HepG2 (cell line): ENCODE measurements around the gene TBRG4. TPM values are rescaled to one million over a fixed set of nuclear protein-coding genes. Genes with fewer than 3 reads are reported as not detected.
A peak's percentile ranks its signal among the peaks of the same experiment; 100 is the strongest.

Source experiments
- ATAC-seq: fragments of 200-7000 bp; cut with Tn5 transposase; 3 replicates; pipeline ENCODE4 v1.9.1; 2020; ENCODE audit warnings: mild to moderate bottlenecking, moderate library complexity
- BruUV-seq: library from RNA; stranded (reverse); fragments of 400-500 nt; replicated peaks from 2 replicates; lab custom pipeline; 2021; lab: Mats Ljungman, UMichigan
- CTCF ChIA-PET: fragments of 300-600 bp; formaldehyde crosslinking; extraction: SDS; loops from one replicate; lab custom pipeline; 2021; ENCODE audit warnings: low total read pairs, inconsistent platforms, low intra/inter-chr PET ratio; lab: Yijun Ruan, JAX
- POLR2A ChIA-PET: fragments of 350-600 bp; sonication (Branson Sonifier 250); formaldehyde crosslinking; loops from one replicate; lab custom pipeline; 2020; ENCODE audit warnings: antibody characterized with exemption, inconsistent platforms; lab: Yijun Ruan, JAX
- DNase-seq: peaks from one replicate; pipeline ENCODE4 v3.0.0-alpha.2; 2015; ENCODE audit warnings: low spot score
- FAIRE-seq: peaks from 3 replicates; lab custom pipeline; 2011; peaks lifted over from hg19 to GRCh38; lab: Jason Lieb, UNC
- H2AFZ ChIP-seq: one replicate; pipeline ENCODE4 v1.6.1; 2011; ENCODE audit warnings: low read length, inconsistent platforms
- H3K27ac ChIP-seq: fragments of 300-600 bp; 3 replicates; pipeline ENCODE4 v1.8.0; 2011; ENCODE audit warnings: mixed run types, mild to moderate bottlenecking, mixed read lengths, low read length, inconsistent platforms; ENCODE audit not compliant: insufficient read depth; ENCODE audit errors: extremely low read length
- H3K27me3 ChIP-seq, 2 experiments: fragments of 200-600 bp in 1 of 2; 2 replicates in 1 of 2; 3 replicates in 1 of 2; pipeline versions ENCODE4 v1.6.0 to v1.8.0; 2011; ENCODE audit warnings: low read length in 2 of 2, mild to moderate bottlenecking in 2 of 2, moderate library complexity in 2 of 2, inconsistent platforms in 1 of 2; ENCODE audit not compliant: insufficient read depth in 2 of 2, control insufficient read depth in 1 of 2
- H3K36me3 ChIP-seq, 2 experiments: fragments of 200-600 bp in 1 of 2; replicated peaks in 1 of 2; 2 replicates in 1 of 2; 3 replicates in 1 of 2; pipeline versions ENCODE4 v1.5.1 to v1.8.0; 2011; ENCODE audit warnings: low read length in 2 of 2, inconsistent platforms in 1 of 2; ENCODE audit not compliant: insufficient read depth in 2 of 2, control insufficient read depth in 1 of 2
- H3K4me1 ChIP-seq: 2 replicates; pipeline ENCODE4 v1.5.1; 2012; ENCODE audit warnings: low read length, inconsistent platforms; ENCODE audit not compliant: insufficient read depth
- H3K4me2 ChIP-seq: 2 replicates; pipeline ENCODE4 v1.6.0; 2011; ENCODE audit warnings: low read depth, low read length, inconsistent platforms
- H3K4me3 ChIP-seq, 3 experiments: fragments of 200-600 bp in 1 of 3; sonication (generic), shearing (Covaris generic) in 1 of 3; replicated peaks in 1 of 3; 2 replicates each; pipeline ENCODE4 v1.5.1; 2011 to 2016; ENCODE audit warnings: low read length in 3 of 3, inconsistent platforms in 2 of 3, low read depth in 2 of 3, mild to moderate bottlenecking in 2 of 3, control low read depth in 1 of 3, mixed read lengths in 1 of 3; ENCODE audit not compliant: insufficient read depth in 1 of 3
- H3K79me2 ChIP-seq: one replicate; pipeline ENCODE4 v1.6.1; 2011; ENCODE audit warnings: low read length, inconsistent platforms; ENCODE audit not compliant: insufficient read depth
- H3K9ac ChIP-seq: 2 replicates; pipeline ENCODE4 v1.6.0; 2011; ENCODE audit warnings: mild to moderate bottlenecking, low read depth, low read length, inconsistent platforms; ENCODE audit not compliant: insufficient read depth
- H3K9me3 ChIP-seq: 2 replicates; pipeline ENCODE4 v1.5.1; 2012; ENCODE audit warnings: mild to moderate bottlenecking, low read length
- H4K20me1 ChIP-seq: 2 replicates; pipeline ENCODE4 v1.6.0; 2011; ENCODE audit warnings: inconsistent platforms, mild to moderate bottlenecking, low read length, moderate library complexity; ENCODE audit not compliant: insufficient read depth
- GFI1 ChIP-seq: sonication (generic); formaldehyde crosslinking; IDR thresholded peaks from 2 replicates; pipeline ENCODE4 v1.5.0; 2020; ENCODE audit warnings: missing genetic modification reagents, mild to moderate bottlenecking, borderline replicate concordance
- whole genome bisulfite sequencing: methylation state at CpG from one replicate; pipeline ENCODE4 v1.1.6; 2017; ENCODE audit warnings: low lambda C conversion rate; 5-methylcytosine and 5-hydroxymethylcytosine counted together
- in situ Hi-C: cut with HindIII; loops from 2 replicates; pipeline ENCODE4 v1.10.0; 2017; ENCODE audit warnings: low pct_unique_long_range_greater_than_20kb; ENCODE audit not compliant: extremely low pct_ligation_motif_present
- intact Hi-C: fragments of 100-400 bp; cut with micrococcal nuclease; formaldehyde crosslinking; loops from one replicate; pipeline ENCODE4 v1.10.0; 2022; ENCODE audit not compliant: unreplicated experiment
- polyA plus RNA-seq, 8 experiments: library from polyadenylated mRNA; depleted of rRNA in 3 of 8; stranded (reverse) in 7 of 8; unstranded in 1 of 8; fragments of >200 nt; fragmentation: Illumina TruSeq in 4 of 8; extraction: Trizol in 4 of 8; gene quantifications; 2 replicates each; pipeline versions ENCODE4 v1.2.1 to v1.2.3, GENCODE V29; 2011 to 2016; ENCODE audit warnings: low read depth in 4 of 8, missing spikeins in 1 of 8, mixed read lengths in 1 of 8; ENCODE audit not compliant: insufficient read depth in 1 of 8
- total RNA-seq, 5 experiments: library from RNA; depleted of rRNA; stranded (reverse); fragments of >200 nt; fragmentation: Illumina TruSeq; extraction: Trizol; gene quantifications; 2 replicates each; pipeline ENCODE4 v1.2.3, GENCODE V29; 2016; ENCODE audit warnings: low read depth in 1 of 5
- TF ChIP-seq, protein P1 (sequence below): sonication (generic); formaldehyde crosslinking; IDR thresholded peaks from 2 replicates; pipeline ENCODE4 v1.5.0; 2020; ENCODE audit warnings: mild to moderate bottlenecking, missing genetic modification reagents, moderate library complexity
- TF ChIP-seq, protein P2 (sequence below): fragments of 450-650 bp; IDR thresholded peaks from 2 replicates; pipeline ENCODE4 v1.6.1; 2016

TBRG4 gene
- total and polyA plus RNA-seq, 2 of the 13 experiments (the other 11 are each of a cell fraction or from before 2014, with no cell fraction given), result 87.8 to 107 TPM

DNA sequence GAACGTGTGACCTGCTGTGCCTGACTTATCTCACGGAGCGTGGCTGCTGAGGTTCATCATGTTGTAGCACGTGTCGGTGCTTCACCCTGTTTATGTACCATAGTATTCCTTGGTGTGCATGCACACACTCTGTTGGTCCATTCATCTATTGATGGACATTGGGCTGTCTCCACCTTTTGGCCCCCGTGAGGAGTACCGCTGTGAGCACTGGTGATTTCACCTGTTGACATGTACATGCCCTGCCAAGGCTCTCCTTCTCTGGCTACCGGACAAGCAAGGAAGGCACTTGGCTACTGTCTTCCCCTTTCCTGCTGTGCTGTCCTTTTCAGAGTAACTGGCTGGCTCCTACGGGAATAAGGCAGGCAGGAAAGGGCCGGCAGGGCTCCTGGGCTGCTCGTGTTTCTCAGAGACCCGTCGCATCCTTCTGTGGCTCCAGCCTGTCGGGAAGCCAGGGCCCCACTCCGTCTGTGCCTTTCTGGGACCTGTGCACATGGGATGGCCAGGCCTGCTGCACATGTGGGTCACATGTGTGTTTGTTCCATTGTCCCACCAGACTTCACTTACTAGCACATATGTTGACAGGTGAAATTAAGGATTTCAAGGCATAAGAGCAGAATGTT lies 17.8 kb upstream of the TBRG4 start:
- CTCF ChIA-PET, result no interaction called here
- peak; percentile 43; the same call in 2 of the 3 replicates for ATAC-seq
- H3K4me1 ChIP-seq, result 0 out of 2 replicates have a peak, but pooled peaks cover 5% of the 10 kb centered on the region
- BruUV-seq, result no TSS peak
- intact Hi-C loops, result no loop called here
- H3K36me3 ChIP-seq, result no peaks in the 10 kb centered on the region
- no peak overlapping the region for H2AFZ ChIP-seq
- no peak overlapping the region for H3K4me3 ChIP-seq
- WGBS, result 28% methylated on average over 13 of the region's 15 CpGs
- no peak overlapping the region for H3K4me2 ChIP-seq
- in situ Hi-C loops, result no loop called here
- no peak for TF ChIP-seq GFI1 (CRISPR knock-in tag)
- TF ChIP-seq, protein P1, sequence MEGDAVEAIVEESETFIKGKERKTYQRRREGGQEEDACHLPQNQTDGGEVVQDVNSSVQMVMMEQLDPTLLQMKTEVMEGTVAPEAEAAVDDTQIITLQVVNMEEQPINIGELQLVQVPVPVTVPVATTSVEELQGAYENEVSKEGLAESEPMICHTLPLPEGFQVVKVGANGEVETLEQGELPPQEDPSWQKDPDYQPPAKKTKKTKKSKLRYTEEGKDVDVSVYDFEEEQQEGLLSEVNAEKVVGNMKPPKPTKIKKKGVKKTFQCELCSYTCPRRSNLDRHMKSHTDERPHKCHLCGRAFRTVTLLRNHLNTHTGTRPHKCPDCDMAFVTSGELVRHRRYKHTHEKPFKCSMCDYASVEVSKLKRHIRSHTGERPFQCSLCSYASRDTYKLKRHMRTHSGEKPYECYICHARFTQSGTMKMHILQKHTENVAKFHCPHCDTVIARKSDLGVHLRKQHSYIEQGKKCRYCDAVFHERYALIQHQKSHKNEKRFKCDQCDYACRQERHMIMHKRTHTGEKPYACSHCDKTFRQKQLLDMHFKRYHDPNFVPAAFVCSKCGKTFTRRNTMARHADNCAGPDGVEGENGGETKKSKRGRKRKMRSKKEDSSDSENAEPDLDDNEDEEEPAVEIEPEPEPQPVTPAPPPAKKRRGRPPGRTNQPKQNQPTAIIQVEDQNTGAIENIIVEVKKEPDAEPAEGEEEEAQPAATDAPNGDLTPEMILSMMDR (CRISPR knock-in tag), result peak; percentile 35; the same call in 1 of the 2 replicates
- TF ChIP-seq, protein P2, sequence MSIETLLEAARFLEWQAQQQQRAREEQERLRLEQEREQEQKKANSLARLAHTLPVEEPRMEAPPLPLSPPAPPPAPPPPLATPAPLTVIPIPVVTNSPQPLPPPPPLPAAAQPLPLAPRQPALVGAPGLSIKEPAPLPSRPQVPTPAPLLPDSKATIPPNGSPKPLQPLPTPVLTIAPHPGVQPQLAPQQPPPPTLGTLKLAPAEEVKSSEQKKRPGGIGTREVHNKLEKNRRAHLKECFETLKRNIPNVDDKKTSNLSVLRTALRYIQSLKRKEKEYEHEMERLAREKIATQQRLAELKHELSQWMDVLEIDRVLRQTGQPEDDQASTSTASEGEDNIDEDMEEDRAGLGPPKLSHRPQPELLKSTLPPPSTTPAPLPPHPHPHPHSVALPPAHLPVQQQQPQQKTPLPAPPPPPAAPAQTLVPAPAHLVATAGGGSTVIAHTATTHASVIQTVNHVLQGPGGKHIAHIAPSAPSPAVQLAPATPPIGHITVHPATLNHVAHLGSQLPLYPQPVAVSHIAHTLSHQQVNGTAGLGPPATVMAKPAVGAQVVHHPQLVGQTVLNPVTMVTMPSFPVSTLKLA, result peak; percentile 31
- TF ChIP-seq, all 625 proteins: peak for 2
- Histone ChIP-seq H4K20me1 (no peaks in the 10 kb centered on the region), H3K79me2 (no peaks in the 10 kb centered on the region), H3K27me3 (peaks cover 7 to 51% of the 10 kb centered on the region in 2 experiments; a peak in 4 of 5 replicates), H3K27ac (no peak overlapping the region), H3K9ac (no peak overlapping the region), H3K9me3 (no peaks in the 10 kb centered on the region)
- DNase-seq (no peak), FAIRE-seq (no peak)
- POLR2A ChIA-PET, result interaction anchor here (0.7 kb wide), 1 partner anchor 18 kb away, joined by 3 read pairs; the partner anchor contains the start of gene TBRG4
